Central memory CD4-positive, alpha-beta T cell (primary cell): Measurements from ENCODE around the gene CREB5.

Experiments used
- DNase-seq: peaks from one replicate; pipeline ENCODE4 v3.0.0; 2022

The CREB5 gene

DNA sequence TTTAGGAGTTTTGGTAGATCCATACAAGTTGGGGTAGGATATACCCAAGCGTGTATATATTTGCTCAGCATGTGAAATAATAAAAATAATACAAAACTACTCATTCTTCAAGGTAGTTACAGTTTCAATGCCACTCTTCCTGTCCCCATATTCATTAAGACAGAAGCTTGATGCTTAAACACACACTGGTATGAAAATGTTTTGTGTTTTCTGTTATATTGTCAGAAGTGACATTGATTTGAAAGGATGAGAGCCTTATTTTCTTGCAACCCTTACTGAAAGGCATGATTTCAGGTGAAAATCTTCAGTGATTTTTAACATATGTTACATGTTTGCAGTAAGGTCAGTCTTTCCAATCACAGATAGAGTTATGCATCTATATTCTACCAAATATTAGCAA is 312.2 kb downstream of the CREB5 start:
- no peak for DNase-seq

DNA sequence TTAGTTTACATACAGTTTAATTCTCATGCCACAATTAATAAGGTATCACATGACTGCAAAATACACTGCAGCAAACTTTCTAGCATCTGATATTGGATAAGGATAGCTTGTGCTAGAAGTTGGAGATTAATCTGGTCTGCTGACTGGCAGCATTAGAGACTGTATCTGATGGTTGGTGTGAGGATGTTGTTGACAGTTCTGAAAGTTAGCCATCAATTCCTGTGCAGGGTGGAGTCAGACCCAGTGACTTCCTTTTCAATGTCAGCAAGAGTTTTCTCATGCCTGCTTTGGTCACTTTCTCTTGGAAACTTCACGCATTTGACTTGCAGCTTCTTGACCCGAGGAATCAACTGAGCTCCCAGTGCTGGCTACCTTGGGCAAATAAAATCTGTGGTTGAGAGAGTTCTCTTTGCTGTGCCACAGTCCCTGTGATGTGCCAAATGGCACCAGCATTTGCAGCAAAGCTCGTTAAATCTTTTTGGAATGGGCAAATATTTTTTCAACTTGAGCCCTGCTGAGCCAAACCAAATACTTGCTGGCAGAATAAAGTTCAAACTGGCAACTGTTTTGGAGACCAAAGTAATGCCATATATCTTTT is 312.8 kb downstream of the CREB5 start:
- DNase-seq, result no peak

GRCh38 chr7:28725911-28726310 is 313.6 kb downstream of the CREB5 start:
- no peak for DNase-seq

GRCh38 chr7:28726555-28726954 is 314.2 kb downstream of the CREB5 start:
- DNase-seq, result no peak

- no peak for DNase-seq
Observed at GRCh38 chr7:28729281-28729680, 317.0 kb downstream of the CREB5 start.

- no peak for DNase-seq
Observed at GRCh38 chr7:28729727-28730126, 317.4 kb downstream of the CREB5 start.

DNA sequence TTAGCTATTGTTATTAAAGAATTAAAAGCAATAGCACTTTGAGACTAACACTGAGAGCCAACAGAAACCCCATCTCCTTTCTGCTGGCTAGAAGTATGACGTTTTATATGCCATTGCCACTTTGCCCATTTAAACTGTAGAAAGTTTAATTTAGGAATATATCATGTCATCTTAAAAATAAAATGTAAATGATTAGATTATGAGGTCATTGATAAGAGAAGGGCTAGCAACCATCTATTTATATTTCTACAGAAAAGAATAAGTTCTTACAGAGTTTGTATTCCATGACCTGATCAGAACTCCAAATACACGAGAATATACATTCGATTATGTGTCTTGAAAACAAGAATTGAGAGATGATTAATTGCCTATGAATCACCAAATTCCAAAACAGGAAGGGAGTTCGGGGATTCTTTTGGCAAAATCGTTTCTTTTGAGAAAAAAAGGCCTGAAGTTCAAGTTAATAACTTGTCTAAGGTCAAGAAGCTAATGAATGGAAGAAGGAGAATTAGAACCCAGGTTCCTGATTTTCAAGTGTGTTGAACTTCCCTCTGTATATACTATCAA is 318.9 kb downstream of the CREB5 start:
- DNase-seq, result no peak

DNA sequence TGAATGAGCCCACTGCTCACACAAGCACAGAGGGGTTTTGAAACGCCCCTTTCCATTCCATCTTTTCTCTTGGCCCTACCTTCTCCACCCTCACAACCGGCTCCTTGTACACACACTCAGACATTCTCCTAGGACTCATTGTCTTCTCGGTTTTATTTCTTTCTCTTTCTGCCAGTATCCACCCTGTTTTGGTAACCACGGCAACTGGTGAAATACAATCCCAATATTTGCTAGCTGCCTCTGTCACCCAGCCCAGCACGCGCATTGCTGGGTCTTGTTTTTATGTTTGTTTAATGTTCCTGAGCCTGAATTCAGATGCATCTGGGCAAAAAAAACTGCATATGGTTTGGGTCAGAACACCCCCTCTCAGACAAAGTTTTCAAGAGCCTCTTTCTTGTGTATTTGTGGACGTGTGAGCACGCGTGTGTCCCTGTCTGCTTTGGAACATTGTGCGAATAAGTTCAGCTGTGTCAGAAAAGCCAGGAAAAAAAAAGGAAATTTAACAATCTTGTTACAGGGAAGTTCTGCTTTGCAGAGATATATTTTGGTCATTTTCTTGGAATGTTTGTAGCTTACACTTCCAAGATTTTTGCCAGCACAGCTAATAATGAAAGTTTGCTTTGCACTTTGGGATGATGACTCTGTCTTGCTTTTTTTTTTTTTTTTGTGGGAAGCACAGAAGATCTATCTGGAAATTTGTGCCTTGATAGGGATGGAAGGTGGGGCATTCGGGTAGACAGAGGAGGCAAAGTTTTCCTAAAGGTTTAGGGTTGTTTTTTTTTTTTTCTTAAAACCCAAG is 320.0 kb downstream of the CREB5 start:
- DNase-seq, result no peak

- DNase-seq, result no peak
Observed at GRCh38 chr7:28733035-28733434, 320.7 kb downstream of the CREB5 start.

- no peak for DNase-seq
Observed at GRCh38 chr7:28738412-28738811, 326.1 kb downstream of the CREB5 start.

GRCh38 chr7:28739128-28739527 is 326.8 kb downstream of the CREB5 start:
- DNase-seq, result no peak

DNA sequence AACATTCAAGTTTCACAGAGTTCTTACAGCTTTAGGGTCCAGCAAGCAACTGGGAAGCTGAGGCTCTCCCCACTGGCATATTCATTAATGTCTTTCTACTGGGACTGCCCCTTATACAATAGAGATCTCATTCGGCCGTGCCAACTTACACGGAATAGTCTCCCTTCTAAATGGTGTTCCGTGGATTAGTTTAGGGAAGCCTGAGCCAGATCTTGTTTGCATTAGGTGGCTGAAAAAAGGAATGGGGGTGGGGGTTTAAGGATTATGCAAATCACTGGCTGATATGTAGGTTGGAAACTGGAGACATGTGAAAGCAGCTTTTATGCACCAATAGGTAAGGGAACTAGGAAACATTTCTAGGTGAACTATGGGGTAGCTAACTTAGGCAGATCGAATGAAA is 327.5 kb downstream of the CREB5 start:
- DNase-seq, result no peak

GRCh38 chr7:28744951-28745350 is 332.6 kb downstream of the CREB5 start:
- no peak for DNase-seq

- DNase-seq, result no peak
Observed at GRCh38 chr7:28745351-28745750, 333.0 kb downstream of the CREB5 start.

DNA sequence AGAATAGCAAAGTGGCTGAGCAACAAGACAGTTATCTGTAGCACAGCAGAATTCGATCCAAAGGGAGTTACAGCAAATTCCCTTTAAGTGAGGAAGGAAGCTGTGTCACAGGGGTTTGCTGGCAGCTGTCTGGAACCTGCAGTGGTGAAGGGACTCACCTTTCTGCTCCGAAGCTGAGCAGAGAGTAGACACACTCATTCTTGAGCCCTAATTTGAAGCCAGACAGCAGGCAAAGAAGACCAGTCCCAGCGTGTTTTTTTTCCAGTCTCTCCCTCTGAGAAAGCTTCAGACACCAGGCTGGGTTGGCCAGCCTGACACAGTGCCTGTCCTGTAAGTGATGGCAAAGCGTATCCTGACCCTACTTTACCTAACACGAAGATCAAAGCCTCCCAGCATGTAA is 335.1 kb downstream of the CREB5 start:
- no peak for DNase-seq

DNA sequence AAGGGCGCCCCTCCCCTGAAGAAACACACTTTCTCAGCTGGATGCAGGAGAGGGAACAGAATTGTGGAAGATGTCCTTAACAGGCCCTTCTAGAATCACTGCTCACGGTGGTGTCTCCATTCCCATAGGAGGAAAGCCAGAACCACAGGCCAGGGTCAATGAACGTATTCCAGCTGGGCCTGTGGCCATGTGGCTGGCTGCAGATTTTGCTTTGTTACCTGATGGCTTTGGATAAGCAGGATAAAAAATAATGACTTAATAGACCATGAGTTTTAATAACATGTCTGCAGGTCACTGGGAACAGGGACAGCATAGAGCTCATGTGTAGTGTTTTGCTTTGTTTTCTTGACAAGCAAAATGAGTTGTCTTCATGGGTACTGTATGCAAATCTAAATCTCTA is 335.5 kb downstream of the CREB5 start:
- no peak for DNase-seq

GRCh38 chr7:28748346-28748745 is 336.0 kb downstream of the CREB5 start:
- no peak for DNase-seq

DNA sequence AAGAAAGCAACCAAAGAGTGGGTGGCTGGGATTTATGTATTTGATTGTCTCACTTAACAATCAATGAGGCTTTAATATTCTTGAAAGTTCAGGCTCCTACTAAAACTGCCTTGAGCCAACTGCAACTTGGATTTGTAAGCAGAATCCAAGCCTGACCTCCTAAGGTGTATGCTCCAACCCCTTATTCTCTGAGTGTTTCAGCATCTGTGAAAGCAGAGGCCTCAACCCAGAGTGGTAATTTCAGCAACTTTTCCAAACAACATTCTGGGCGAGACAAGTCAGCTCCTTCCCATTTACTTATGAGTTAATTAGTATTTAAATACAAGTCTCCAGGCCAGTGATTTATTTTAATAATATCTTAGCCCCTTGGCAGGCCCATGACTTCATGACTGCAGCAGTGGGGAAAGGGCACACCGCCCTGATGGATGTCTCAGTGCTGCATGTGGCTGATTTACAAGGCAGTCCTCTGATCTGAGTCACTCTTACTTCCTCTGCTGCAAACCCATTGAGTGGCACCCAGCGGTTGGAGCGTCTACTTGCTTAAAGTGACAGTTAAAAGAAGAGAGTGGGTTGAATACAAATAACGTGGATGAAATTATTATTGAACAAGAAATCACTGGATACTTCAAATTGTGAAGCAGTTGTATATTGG is 336.7 kb downstream of the CREB5 start:
- DNase-seq, result no peak

- DNase-seq, result no peak
Observed at GRCh38 chr7:28749638-28750037, 337.3 kb downstream of the CREB5 start.

DNA sequence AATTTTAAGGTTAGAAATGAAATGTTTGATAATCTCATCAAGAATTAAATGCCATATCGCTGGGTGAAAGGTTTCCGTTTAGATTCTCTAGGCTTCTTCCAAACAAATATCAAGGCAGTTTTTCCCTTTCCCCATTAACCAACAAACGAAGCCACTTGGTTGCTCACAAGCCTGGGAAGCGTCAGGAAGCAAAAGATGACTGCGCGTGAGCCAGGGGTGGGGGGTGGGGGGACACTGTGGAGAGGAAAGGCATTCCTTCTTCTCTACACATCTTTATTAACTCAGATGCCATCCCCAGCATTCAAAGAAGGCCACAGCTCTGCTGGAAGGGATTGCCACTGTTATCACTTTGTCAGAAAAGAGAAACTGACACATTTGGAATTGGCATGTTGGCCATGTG is 338.7 kb downstream of the CREB5 start:
- DNase-seq, result no peak

DNA sequence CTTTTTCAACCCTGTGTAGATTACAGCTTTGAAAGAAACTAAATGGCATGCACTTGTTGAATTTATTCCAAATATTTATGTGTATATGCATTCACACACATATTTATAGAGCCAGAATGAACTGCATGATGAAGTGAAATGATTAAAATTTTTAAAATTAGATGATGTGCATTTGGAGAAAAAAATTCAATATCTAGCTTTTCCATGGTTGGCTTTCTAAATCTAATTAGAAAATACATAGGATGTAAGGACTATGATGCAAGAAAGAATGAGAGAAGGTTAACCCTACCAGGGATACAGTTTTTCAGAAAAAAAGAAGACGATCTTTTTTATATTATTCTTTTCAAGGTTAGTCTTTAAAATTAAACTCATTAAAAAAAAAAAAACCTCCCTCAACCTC is 341.3 kb downstream of the CREB5 start:
- DNase-seq, result no peak

DNA sequence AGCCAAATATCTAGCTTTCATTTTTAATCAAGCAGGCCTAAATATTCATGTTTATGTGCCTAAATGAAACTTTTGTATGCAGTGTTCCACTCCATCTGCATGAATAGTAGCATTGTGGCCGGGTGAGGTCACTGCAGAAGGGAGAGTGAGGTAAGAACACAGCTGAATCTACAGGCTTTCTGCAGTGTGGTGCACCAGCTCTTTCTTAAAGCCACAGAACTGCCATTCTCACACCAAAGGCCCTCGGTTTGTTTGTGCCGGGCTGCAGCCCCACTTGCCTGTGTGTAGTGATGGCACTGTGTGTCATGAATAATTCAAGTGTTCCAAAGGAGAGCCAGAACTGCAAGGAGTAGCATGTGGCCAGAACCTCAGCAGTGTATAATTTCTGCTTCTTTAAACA is 341.7 kb downstream of the CREB5 start:
- no peak for DNase-seq

DNA sequence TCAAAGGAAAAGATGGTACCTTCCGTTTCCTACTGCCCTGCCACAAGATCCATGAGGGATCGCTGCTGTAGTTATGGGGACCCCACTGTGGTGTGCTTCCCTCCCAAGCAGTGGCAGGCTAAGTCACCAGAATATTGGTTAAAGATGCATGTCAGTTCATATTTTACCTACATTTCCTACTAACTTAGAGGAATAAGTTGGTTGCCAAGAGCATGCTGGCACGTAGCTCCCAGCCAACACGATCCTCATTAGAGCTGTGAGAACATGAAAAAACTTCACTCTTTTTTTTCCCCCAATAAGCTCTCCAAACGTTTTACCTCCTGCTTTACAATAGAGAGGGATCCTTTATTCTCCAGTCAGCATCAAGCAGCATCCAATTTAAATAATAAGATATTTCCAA is 342.1 kb downstream of the CREB5 start:
- DNase-seq, result no peak

- DNase-seq, result no peak
Observed at GRCh38 chr7:28755255-28755654, 342.9 kb downstream of the CREB5 start.
